Lung microvascular endothelial cell (primary cell): ENCODE data around the gene RINT1. TPM values are rescaled to one million over a fixed set of nuclear protein-coding genes. Genes with fewer than 3 reads are reported as not detected.
"Not testable (repeated sequence)": the region's sequence is repeated elsewhere in the genome, so short reads cannot be mapped to it uniquely, and the experiment has no call there.

Source experiments
- DNase-seq, 2 donors: peaks; one replicate each; pipeline versions ENCODE4 v3.0.0 to v3.0.0-alpha.2; 2010; ENCODE audit warnings: low read depth in 2 of 2
- total RNA-seq: library from RNA; depleted of rRNA; stranded (reverse); fragments of >200 nt; gene quantifications from 2 replicates; pipeline ENCODE4 v1.2.1, GENCODE V29; 2014

Gene RINT1
- total RNA-seq = 9.2 and 9.3 TPM in 2 replicates

DNA sequence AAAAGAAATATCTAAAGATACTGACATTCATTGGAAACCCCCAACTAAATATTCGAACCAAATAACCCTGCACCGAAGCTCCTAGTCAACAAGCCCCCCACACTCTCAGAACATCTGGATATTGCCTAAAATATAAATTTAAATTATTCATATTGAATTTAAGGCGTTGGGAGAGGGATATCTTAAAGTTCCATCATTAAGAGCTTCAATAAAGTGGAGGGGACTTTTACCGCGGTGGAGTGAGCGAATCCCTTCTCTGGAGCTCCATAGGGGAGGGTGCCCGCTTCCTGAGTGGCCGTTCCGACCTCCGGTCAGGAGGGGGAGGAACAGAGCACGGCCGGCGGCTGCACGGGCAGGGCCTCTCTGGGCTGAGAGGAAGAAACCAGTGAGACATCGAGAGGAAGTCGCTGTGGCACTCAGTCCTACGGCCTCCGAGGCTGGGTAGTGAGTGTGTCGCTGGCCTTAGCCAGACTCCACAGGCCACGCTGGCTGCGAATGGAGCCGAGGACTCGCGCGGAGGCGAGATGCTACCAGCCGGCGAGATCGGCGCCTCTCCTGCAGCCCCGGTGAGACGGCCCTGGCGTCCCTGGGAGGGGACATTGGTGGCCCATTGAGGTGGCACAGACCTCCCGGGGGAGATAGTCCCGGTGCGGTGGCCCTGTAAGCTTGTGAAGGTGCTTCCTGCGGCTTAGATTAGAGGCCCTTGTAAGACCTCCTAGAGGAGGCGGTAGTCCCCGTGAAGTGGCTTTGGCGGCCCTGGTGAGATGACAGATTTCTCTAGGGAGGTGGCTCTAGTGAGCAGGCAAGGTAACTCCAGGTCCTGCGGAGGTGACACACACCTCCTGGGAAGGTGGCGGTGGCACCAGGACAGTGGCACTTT is at the start of gene RINT1:
TSS of gene RINT1 (plus strand) at position 410 of the 880 bp plus-strand sequence. CDS start at position 525, 115 bp downstream.
- peak; percentile 94 to 95 for DNase-seq

- peak; percentile 99 for DNase-seq
These were observed 44.1 kb upstream of the RINT1 start for GRCh38 chr7:105487579-105488571.

- DNase-seq = no peak
These were observed 42.6 kb upstream of the RINT1 start for GRCh38 chr7:105489409-105489808.

GRCh38 chr7:105493196-105493922 is 38.6 kb upstream of the RINT1 start:
- DNase-seq = peak in 1 of 2 donors; percentile 43

- DNase-seq = peak in 1 of 2 donors; percentile 71
These were observed 38.1 kb upstream of the RINT1 start for GRCh38 chr7:105493923-105494315.

DNA sequence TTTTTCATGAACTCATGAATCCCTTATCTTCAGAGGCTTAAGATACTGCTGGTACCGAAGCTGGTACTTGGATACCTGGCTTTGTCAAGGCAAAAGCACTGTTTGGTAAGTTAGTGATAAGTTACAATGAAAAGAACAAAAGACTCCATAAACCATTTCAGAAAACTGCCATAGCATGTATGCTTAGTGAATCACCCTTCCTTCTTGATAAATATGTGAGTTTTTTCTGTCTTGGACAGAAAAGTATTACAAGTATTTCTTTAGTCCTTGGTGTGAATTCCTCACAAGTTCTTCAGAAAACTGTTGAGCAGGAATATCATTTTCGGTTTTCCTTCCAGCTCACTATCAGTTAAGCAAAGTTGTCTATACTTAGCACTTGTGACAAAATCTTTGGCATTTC is 35.5 kb upstream of the RINT1 start:
- DNase-seq = peak in 1 of 2 donors; percentile 68

GRCh38 chr7:105497016-105497415 is 35.0 kb upstream of the RINT1 start:
- DNase-seq = no peak

DNA sequence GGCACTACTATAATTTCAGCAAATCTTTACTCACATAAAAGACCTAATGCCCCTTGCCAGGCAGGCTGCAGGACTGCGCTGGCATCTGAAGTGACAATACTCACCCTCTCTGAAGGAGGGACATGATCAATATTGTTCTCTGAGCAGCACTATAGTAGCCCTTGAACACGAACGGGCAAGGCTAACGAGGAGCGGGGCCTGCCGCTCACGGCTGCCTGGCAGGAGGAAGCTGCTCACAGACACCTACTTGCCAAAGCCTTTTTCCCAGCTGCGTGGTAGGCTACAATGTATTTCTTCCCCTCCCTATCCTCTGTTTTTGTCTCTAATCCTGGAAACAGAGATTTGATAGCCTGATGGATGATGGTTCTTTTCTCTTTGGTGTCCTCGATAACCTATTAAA is 29.8 kb upstream of the RINT1 start:
- DNase-seq = no peak

GRCh38 chr7:105512415-105512814 is 19.6 kb upstream of the RINT1 start:
- no peak for DNase-seq

GRCh38 chr7:105512926-105513526 is 19.0 kb upstream of the RINT1 start:
- no peak for DNase-seq

GRCh38 chr7:105515610-105516009 is 16.4 kb upstream of the RINT1 start:
- DNase-seq = not testable (repeated sequence)

- DNase-seq = no peak
These were observed 12.6 kb upstream of the RINT1 start for GRCh38 chr7:105519353-105519752.

DNA sequence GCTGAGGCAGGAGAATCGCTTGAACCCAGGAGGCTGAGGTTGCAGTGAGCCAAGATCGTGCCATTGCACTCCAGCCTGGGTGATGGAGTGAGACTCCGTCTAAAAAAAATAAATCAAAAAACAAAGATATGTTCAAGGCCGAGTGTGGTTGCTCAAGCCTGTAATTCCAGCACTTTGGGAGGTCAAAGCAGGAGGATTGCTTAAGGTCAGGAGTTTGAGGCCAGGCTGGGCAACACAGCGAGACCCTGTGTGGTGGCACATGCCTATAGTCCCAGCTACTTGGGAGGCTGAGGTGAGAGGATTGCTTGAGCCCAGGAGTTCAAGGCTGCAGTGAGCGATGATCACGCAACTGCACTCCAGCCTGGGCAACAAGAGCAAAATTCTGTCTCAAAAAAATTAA is 11.4 kb upstream of the RINT1 start:
- not testable (repeated sequence) for DNase-seq

DNA sequence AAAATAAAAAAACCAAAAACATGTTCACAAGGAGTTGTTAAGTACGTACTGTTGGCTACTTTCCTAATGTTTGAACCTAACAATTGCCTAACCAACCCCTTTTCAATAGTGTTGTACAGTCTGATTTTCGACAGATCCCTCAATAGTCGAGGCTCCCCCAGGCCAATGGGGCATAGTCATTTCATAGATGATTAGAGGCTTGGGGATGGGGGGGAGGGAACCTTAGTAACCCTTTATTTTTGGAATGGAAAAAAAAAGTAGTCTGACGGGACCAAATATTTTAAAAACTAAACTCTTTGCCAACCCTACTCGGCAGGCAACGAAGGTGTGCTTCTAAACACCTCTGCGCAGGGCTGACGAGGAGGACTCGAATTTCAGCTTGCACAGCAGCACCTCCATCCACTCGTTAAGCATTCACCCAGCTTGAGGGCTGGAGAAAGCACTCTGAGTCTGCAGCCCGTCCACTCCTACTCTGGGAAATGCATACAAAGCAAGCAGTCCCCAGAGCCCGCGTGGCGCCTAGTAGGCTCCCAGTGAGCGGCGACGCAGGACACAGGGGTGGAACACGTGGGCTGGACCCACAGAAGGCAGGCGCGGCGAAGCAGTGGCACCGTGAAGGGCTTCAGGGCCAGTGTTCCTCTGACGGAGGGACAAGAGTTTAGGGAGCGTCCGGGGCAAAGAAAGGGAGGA is 10.8 kb upstream of the RINT1 start:
- DNase-seq = peak; percentile 67 to 75

DNA sequence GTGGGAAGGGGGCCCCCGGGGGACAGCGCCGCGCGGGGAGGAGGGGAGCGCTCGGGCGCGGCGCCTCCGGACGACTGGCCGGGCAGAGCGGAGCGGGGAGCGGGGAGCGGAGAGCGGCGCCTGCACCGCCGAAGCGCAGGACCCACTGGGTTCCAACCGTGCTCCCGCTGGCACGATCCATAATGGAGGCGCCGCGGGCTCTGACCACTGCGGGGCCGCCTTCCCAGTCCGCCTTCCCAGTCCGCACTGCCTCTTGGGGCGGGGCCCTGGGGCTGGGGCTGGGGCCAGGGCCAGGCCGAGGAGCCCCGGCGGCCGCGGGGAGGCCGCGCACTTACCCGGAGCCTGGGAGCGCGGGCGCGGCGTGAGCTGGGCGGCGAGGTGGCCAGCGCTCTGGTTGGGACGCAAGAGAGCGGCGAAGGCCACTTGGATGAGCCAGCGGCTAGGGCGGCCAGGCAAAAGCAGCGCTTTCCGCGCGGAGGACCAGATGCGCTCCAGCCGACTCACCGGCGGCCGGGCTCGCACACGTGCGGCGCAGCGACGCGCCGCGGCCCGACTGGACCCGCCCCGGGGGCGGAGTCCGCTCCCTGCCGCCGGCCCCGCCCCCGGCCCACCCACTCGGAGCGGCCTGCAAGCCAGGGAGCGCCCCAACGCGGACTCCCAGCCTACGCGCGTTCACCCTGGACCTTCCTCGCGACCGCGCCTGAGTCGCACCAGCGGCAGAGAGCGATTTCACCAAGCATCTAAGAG is 10.1 kb upstream of the RINT1 start, which contains the start of gene PUS7:
TSS of gene PUS7 (minus strand) at position 555 of the 747 bp plus-strand sequence. CDS start 13,759 bp downstream, outside the sequence.
- peak; percentile 91 to 92 for DNase-seq

DNA sequence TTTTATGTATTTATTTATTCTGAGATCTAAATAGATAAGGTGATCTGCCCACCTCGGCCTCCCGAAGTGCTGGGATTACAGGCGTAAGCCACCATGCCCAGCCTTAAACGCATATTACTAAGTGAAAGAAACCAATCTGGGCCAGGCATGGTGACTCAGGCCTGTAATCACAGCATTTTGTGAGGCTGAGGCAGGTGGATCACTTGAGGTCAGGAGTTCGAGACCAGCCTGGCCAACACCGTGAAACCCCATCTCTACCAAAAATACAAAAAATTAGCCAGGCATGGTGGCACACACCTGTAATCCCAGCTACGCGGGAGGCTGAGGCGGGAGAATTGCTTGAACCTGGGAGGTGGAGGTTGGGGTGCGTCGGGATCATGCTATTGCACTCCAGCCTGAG is 7.6 kb upstream of the RINT1 start:
- not testable (repeated sequence) for DNase-seq

- no peak for DNase-seq
These were observed 7.2 kb upstream of the RINT1 start for GRCh38 chr7:105524840-105525239.

DNA sequence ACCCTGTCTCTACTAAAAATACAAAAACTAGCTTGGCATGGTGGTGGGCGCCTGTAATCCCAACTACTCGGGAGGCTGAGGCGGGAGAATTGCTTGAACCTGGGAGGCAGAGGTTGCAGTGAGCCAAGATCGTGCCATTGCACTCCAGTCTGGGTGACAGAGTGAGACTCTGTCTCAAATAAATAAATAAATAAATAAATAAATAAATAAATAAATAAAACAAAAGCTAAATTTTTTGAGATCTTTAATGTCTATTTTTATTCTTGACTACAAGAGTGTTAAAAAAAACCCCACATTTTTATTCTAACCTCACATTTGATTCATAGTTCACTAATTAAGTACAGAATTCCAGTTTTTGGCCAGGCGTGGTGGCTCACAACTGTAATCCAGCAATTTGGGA is 4.3 kb upstream of the RINT1 start:
- DNase-seq = not testable (repeated sequence)

- no peak for DNase-seq
These were observed 1.9 kb upstream of the RINT1 start for GRCh38 chr7:105530126-105530525.
